DMS 273 treated with DMSO at 0.1 percent for 48 hours (cell line): Measurements from ENCODE around the gene NHSL1.

ENCODE experiments used
- DNase-seq: peaks from one replicate; lab custom pipeline; 2025; lab: John Stamatoyannopoulos, UW

NHSL1 gene

DNA sequence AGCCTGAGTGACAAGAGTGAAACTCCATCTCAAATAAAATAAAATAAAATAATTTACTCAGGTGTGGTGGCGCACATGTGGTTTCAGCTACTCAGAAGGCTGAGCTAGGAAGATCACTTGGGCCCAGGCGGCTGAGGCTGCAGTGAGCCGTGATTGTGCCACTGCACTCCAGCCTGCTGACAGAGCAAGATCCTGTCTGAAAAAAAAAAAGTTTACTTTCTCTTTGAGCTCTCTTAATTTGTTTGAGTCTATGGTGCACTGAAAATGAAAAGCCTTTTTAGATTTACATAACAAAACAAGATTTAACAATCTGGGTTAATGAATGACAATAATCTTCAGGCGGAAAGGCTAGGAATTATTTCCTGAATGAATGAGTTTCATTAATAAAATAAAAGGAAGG, 23.3 kb upstream of the NHSL1 start:
- DNase-seq: no peak

GRCh38 chr6:138521790-138522189, 22.5 kb upstream of the NHSL1 start:
- no peak for DNase-seq

- DNase-seq: no peak
Measured at GRCh38 chr6:138520463-138520862, 21.2 kb upstream of the NHSL1 start.

- DNase-seq: no peak
Measured at GRCh38 chr6:138518054-138518453, 18.8 kb upstream of the NHSL1 start.

DNA sequence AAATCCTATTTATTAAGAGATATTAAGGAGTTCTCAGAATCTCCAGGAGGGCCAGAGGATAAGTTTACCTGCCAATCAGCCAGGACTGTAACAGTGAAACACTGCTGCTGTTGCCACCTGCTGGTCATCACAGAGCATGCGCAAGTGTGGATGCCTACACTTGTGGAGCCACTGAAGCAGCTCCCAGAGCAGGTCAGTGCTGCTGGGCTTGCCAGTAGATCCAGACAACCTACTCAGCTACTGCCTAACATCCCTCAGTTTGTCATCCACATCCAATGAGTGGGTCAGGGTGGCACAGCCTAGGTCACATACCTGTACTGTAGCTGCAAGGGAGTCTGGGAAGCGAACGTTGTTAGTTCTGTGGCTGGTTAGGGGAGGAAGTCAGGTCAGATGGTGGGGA, 18.3 kb upstream of the NHSL1 start:
- no peak for DNase-seq

DNA sequence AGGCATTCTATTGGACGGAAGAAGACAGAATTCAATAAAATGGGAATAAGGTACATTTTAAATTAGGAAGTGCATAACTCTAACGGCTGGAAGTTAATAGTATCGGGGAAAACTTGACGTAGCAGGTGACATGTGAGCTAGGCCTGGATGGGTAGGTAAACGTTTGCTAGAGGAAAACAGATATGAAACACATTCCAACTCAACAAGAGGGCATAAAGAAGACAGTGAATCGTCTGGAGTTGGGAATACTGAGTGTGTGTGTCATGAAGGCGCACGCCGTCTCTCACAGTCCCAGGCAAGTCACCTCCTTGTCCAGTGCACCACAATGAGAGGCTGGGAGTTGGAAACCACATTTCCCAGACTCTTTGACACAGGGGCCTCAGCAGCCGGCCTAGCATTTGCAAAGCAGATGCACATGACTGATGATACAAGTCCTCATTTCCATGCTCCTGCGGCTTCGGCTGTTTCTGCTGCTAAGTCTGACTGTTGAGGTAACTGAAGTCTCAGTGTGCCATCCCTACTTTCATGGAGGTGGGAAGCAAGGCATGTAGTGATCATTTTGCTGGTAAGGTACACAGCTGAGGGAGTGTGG, 16.5 kb upstream of the NHSL1 start:
- no peak for DNase-seq

DNA sequence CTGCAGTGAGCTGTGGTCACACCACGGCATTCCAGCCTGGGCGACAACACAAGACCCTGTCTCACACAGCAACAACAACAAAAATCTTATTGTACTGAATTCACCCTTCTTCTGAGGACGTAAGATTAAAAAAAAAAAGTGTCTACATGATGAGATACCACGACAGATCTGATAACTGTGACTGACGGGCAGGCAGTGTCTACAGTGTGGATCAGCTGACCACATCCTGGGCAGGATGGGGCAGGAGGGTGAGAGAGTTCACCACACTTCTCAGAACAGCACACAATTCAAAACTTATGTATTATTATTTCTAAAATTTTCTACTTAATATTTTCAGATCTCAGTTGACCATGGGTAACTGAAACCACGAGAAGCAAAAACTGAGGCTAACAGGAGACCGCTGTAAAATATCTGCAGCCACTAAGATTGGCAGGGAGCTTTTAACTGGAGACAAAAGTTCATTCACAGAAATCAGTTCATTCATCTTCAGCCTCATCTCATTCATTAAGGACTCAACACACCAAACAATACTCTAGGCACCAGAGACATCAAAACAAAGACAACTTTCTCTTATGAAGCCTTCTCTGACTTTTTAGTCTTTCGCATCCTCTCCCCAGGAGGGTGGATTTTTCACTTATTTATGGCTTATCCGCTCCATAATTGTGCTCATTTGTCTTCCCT, 15.7 kb upstream of the NHSL1 start:
- no peak for DNase-seq

DNA sequence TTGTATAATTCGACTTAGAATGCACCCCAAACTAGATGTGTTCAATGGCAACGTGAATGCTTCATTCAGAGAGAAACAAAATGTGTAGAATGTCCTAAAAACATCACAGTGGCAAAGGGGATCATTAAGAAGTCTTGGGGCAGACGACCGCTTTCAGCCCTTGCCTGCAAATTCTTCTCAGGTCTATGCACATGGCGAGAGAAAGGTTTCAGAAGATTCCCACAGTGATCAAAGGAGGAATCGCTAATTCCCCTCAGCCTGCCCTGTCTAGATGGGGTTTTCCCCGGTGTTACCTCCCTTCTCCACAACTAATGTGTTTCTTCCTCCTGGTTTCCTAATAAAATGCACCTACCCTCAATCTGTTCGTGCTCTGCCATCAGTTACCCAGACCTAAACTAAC, 13.3 kb upstream of the NHSL1 start:
- no peak for DNase-seq

DNA sequence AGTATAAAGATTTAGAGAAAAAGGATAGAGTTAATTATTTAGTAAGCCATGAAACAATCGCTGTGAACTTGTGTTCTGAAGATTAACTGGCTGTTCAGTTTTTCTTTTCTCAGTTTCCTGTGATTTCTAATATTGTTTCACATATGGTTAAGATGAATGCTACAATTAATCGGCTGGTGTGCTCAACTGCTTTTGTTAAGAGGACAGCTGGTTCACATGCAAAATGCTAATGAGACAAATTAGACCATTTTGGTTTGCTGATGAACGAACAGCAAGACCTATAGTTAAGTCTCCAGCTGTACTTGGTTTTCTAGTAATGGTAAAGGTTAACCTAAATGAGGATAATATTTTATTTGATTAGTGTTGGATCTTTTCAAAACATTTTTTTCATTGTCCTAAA, 10.8 kb upstream of the NHSL1 start:
- no peak for DNase-seq

GRCh38 chr6:138509371-138509770, 10.1 kb upstream of the NHSL1 start:
- no peak for DNase-seq

DNA sequence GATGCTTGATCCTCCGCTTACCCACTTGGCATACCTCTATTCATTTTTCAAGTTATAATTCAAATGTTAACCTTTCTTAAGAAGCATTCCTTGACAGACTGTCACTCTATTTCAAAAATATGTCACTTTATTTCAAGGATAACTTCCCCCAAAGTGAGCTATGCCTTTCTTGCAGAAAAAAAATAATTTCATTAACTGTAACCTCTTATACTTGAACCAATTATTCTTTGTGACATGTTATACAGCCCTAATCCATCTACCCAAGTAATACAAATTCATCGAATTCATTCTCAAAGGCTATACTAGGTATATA, 9.3 kb upstream of the NHSL1 start:
- no peak for DNase-seq

- no peak for DNase-seq
Measured at GRCh38 chr6:138507977-138508675, 8.8 kb upstream of the NHSL1 start.

DNA sequence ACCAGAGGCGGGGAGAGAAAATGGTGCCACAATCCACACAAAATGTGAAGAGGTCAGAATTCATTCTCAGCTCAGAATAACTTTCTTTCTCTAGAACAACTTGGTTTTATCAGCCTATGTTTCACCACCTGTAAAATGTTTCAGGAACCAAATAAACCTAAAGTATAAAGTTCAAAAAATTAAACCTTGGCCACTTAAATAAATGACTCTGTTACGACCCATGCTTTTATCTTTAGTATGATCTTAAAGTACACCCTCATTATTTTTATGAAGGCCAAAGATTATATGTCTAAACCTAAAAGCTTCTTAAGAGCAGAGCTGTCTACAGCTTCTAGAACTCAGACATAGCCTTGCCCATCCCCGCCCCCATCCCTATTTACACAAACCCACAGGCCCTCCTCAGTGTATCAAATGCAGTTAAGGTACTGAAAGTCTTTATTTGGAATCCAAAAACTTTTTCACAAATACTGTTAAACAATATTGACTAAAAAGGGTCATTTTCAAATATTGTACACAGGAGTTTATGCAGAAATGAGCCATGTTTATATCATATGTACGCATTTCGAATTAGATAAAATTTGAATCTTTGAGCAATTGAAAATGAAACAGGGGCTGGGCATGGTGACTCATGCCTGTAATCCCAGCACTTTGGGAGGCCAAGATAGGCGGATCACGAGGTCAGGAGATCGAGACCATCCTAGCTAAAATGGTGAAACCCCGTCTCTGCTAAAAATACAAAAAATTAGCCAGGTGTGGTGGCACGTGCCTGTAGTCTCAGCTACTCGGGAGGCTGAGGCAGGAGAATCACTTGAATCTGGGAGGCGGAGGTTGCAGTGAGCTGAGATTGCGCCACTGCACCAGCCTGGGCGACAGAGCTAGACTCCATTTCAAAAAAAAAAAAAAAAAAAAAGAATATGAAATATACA, 5.7 kb upstream of the NHSL1 start:
- no peak for DNase-seq

DNA sequence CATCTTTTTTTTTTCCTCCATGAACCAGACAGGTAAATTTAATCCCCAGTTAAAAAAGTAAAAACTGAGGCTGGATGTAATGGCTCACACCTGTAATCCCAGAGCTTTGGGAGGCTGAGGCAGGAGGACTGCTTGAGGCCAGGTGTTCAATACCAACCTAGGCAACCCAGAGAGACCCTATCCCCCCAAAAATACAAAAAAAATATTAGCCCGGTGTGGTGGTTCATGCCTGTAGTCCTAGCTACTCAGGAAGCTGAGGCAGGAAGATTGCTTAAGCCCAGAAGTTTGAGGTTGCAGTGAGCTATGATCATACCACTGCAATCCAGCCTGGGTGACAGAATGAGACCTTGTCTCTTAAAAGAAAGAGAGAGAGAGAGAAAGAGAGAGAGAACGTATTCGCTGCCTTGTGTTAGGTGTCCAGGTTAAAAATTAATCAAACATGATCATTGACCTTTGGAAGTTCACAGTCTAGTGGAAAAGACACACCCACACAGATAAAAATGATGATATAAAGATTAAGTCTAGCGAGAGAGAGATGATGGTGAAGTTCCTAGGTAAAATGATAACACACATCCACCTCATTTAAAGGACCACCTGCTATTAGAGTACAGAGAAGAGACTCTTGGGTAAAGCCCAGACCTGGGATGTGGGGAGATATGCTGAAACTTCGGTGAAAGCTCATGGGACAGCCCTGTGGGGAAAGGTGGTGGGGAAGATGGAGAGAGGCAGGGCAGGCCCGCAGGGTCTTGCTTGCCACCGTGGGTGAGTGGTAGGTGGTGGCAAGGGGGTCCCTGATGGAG, 4.8 kb upstream of the NHSL1 start:
- DNase-seq: no peak

- no peak for DNase-seq
Measured at GRCh38 chr6:138502546-138502945, 3.3 kb upstream of the NHSL1 start.

GRCh38 chr6:138500867-138501446, 1.7 kb upstream of the NHSL1 start:
- no peak for DNase-seq

DNA sequence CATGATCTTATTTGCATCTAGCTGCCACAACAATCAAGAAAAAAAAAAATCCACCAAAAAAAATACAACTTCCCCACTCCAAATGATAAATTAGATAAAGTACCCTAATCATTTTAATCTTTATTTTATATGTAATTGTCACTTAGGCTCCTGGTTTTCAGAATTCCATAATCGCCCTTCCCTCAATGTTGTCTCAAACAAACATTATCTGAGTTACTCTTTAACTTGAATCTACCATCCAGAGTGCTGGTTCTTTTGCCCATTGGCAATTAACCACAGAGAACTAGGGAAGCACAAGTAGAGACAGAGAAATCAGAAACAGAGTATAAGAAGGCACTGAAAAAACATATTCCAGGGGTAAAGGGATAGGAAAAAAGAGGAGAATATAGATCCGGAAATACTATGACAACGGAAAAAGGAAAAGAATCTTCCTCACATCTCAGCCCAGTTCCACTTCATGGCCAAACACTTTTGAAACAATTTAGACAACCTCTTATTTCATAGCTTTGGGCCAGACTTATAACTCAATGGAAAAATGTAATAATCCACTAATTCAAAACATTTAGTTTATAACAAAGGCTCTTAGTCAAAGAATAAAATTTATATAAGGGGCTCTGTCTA, 861 bp upstream of the NHSL1 start:
- DNase-seq: no peak

DNA sequence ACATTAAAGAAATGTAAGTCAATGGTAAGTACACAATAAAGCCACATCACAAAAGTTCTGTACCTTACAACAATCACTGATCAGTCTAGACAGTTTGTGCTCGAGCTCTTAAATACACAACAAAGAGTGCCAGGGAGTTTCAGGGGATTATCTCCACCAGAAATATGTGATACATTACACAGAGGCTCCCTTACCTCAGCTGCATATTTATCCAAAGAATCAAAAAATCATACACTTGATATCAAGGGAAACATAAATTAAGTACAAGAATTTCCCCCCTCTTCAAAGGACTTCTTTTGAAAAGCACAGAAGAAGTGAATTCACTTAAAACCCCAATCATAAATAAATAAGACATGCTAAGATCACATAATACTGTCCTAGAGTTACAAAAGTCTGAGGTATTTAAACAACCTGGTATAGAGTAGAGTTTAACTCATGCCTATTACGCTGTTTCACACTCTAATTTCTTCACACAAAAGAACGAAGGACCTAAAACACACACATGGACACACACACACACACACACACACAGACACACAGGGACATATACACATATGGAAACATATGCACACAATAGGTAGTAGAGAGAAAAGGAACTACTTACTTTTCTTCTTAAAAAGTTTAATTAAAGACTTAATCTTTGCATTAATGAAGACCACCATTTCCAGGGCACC, 528 bp downstream of the NHSL1 start:
- DNase-seq: no peak

GRCh38 chr6:138497286-138497685, 2.0 kb downstream of the NHSL1 start:
- DNase-seq: no peak

DNA sequence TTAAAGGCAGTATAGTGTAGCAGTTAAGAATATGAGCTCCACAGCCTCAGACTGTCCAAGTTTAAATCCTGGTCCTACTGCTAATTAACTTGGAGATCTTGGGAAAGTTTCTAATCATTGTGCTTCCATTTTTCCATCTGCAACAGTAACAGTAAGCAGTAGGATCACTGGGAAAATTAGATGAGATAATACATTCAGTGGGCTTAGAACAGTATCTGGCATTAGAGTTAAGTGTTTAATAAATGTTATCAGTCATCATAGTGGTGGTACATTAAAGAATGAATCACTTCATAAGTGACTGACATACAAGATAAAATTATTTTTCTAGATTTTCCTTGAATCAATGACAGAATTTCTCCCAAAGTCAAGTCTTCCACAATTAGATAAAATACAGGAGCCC, 5.0 kb downstream of the NHSL1 start:
- DNase-seq: no peak
